GM12878 (cell line): ENCODE data around the gene DUT.

Source experiments
- GABPA ChIP-seq: IDR thresholded peaks from 2 replicates; pipeline ENCODE4 v1.6.1; 2014; ENCODE audit warnings: antibody characterized with exemption, low read depth, mild to moderate bottlenecking, inconsistent platforms
- POLR2A ChIP-seq: IDR thresholded peaks from 2 replicates; pipeline ENCODE4 v1.6.1; 2011; ENCODE audit warnings: low read depth, mild to moderate bottlenecking, low read length
- TCF12 ChIP-seq: IDR thresholded peaks from 2 replicates; pipeline ENCODE4 v1.6.1; 2011; ENCODE audit warnings: low read depth, mild to moderate bottlenecking, low read length
- YBX1 ChIP-seq: fragments of 450-650 bp; IDR thresholded peaks from 2 replicates; pipeline ENCODE4 v1.6.1; 2016; ENCODE audit warnings: antibody characterized with exemption
- TF ChIP-seq, protein P1 (sequence below), 3 experiments: IDR thresholded peaks in 2 of 3; conservative IDR thresholded peaks in 1 of 3; 2 replicates each; pipeline ENCODE4 v1.5.1; 2011; ENCODE audit warnings: low read depth in 3 of 3, low read length in 3 of 3, mild to moderate bottlenecking in 3 of 3, control low read depth in 2 of 3, moderate library complexity in 2 of 3, inconsistent platforms in 1 of 3, mixed read lengths in 1 of 3; ENCODE audit not compliant: control insufficient read depth in 2 of 3, insufficient read depth in 1 of 3; ENCODE audit errors: extremely low read depth in 1 of 3

DNA sequence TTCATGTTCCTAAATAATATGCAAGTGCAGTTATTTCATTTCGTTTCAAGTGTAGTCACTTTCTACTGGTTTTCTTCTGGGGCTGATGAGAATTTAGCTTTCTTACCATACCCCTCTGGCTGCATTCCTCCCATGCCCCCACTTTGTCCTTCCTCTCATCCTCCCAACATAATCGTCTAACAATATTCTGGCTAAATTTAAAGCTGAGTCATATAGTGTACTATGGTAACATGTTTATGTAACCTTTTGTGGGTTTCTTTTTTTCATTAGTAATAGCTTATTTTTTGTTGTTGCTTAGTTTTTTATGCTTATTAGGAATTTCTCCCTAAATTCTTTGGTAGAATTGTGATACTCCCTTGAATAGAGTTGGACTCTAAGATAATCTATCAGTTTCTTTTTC is 30.5 kb downstream of the DUT start:
- TF ChIP-seq YBX1 (no peak), GABPA (no peak), POLR2A (no peak), TCF12 (no peak)
- TF ChIP-seq, protein P1, sequence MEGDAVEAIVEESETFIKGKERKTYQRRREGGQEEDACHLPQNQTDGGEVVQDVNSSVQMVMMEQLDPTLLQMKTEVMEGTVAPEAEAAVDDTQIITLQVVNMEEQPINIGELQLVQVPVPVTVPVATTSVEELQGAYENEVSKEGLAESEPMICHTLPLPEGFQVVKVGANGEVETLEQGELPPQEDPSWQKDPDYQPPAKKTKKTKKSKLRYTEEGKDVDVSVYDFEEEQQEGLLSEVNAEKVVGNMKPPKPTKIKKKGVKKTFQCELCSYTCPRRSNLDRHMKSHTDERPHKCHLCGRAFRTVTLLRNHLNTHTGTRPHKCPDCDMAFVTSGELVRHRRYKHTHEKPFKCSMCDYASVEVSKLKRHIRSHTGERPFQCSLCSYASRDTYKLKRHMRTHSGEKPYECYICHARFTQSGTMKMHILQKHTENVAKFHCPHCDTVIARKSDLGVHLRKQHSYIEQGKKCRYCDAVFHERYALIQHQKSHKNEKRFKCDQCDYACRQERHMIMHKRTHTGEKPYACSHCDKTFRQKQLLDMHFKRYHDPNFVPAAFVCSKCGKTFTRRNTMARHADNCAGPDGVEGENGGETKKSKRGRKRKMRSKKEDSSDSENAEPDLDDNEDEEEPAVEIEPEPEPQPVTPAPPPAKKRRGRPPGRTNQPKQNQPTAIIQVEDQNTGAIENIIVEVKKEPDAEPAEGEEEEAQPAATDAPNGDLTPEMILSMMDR (IDR thresholded peaks at IDR 0.05 in 2 of 3, conservative IDR thresholded peaks at IDR 0.05 in 1 of 3; ENCODE audit: control insufficient read depth in 2 of 3, extremely low read depth in 1 of 3, insufficient read depth in 1 of 3, low read depth in 3 of 3, low read length in 3 of 3) = no peak
